ENCODE measurements around the gene RAB9B. TPM values are rescaled to one million over a fixed set of nuclear protein-coding genes. Genes with fewer than 3 reads are reported as not detected.

The RAB9B gene
- total RNA-seq, 1 donor from 2014 or later, result 1.9 TPM

DNA sequence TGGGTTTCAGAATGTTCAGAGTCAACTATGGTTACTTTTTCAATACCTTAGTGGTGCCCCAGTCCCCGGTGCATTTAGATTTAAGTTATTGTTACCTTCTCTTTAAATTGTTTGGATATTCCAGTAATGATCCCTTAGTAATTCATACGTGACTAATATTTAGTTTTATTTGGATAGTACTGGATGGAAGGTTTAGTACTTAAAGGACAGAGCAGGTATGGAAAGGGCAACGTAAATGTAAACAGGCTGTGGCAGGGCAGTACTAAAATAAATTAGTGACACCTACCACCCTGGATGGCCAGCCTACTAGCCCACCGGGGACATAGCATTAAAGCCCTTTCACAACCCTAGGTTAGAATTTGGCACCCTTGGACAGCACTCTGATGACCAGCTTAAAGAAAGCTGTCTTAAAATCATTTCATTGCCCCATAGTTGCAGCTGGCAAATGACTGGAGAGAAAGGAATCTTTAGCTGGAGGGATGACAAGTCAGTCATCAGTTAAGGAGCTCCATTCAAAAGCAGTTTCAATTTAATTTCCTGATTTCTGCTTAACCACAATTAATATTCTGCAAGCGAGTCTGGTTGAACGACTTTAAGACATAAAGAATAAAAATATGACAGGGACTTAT lies 39.0 kb downstream of the RAB9B start:
- Mint-ChIP-seq H3K27me3 (ENCODE audit: low read depth) (no peaks in the 10 kb centered on the region), H3K36me3 (no peaks in the 10 kb centered on the region), H3K27ac (no peak overlapping the region), H3K4me1 (no peaks in the 10 kb centered on the region), H3K9me3 (peaks cover 5% of the 10 kb centered on the region), H3K4me3 (no peak overlapping the region)
- TF ChIP-seq, protein P1, sequence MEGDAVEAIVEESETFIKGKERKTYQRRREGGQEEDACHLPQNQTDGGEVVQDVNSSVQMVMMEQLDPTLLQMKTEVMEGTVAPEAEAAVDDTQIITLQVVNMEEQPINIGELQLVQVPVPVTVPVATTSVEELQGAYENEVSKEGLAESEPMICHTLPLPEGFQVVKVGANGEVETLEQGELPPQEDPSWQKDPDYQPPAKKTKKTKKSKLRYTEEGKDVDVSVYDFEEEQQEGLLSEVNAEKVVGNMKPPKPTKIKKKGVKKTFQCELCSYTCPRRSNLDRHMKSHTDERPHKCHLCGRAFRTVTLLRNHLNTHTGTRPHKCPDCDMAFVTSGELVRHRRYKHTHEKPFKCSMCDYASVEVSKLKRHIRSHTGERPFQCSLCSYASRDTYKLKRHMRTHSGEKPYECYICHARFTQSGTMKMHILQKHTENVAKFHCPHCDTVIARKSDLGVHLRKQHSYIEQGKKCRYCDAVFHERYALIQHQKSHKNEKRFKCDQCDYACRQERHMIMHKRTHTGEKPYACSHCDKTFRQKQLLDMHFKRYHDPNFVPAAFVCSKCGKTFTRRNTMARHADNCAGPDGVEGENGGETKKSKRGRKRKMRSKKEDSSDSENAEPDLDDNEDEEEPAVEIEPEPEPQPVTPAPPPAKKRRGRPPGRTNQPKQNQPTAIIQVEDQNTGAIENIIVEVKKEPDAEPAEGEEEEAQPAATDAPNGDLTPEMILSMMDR (IDR thresholded peaks at IDR 0.05; ENCODE audit: unreplicated experiment), result no peak
- DNase-seq (ENCODE audit: low spot score in 2 of 2, unreplicated experiment in 2 of 2), result no peak

DNA sequence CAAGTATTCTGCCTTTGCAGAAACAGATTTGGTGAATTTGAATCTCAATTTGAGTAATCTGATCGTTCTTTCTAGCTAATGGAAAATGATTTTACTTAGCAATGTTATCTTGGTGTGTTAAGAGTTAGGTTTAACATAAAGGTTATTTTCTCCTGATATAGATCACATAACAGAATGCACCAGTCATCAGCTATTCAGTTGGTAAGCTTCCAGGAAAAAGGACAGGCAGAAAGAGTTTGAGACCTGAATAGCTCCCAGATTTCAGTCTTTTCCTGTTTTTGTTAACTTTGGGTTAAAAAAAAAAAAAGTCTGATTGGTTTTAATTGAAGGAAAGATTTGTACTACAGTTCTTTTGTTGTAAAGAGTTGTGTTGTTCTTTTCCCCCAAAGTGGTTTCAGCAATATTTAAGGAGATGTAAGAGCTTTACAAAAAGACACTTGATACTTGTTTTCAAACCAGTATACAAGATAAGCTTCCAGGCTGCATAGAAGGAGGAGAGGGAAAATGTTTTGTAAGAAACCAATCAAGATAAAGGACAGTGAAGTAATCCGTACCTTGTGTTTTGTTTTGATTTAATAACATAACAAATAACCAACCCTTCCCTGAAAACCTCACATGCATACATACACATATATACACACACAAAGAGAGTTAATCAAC lies 40.1 kb downstream of the RAB9B start:
- Mint-ChIP-seq H3K4me1 (no peaks in the 10 kb centered on the region), H3K9me3 (peaks cover 5% of the 10 kb centered on the region), H3K36me3 (no peaks in the 10 kb centered on the region), H3K4me3 (no peak overlapping the region), H3K27ac (no peak overlapping the region), H3K27me3 (ENCODE audit: low read depth) (peaks cover 3% of the 10 kb centered on the region)
- no peak for DNase-seq (ENCODE audit: low spot score in 2 of 2, unreplicated experiment in 2 of 2)
- TF ChIP-seq, protein P1 (IDR thresholded peaks at IDR 0.05; ENCODE audit: unreplicated experiment), result no peak

GRCh38 chrX:103791228-103791627 lies 40.8 kb downstream of the RAB9B start:
- Mint-ChIP-seq H3K9me3 (peaks cover 5% of the 10 kb centered on the region), H3K4me3 (no peak overlapping the region), H3K27me3 (ENCODE audit: low read depth) (peaks cover 3% of the 10 kb centered on the region), H3K27ac (no peak overlapping the region), H3K36me3 (no peaks in the 10 kb centered on the region), H3K4me1 (no peaks in the 10 kb centered on the region)
- TF ChIP-seq, protein P1 (IDR thresholded peaks at IDR 0.05; ENCODE audit: unreplicated experiment), result no peak
- DNase-seq (ENCODE audit: low spot score in 2 of 2, unreplicated experiment in 2 of 2), result no peak

- no peaks in the 10 kb centered on the region for H3K36me3 Mint-ChIP-seq
- TF ChIP-seq, protein P1 (IDR thresholded peaks at IDR 0.05; ENCODE audit: unreplicated experiment), result no peak
- peaks cover 3% of the 10 kb centered on the region for H3K27me3 Mint-ChIP-seq (ENCODE audit: low read depth)
- H3K9me3 Mint-ChIP-seq, result peaks cover 5% of the 10 kb centered on the region
- no peaks in the 10 kb centered on the region for H3K4me1 Mint-ChIP-seq
- H3K27ac Mint-ChIP-seq, result no peak overlapping the region
- DNase-seq (ENCODE audit: low spot score in 2 of 2, unreplicated experiment in 2 of 2), result no peak
- H3K4me3 Mint-ChIP-seq, result no peak overlapping the region
Observed at GRCh38 chrX:103789004-103789403, 43.1 kb downstream of the RAB9B start.

DNA sequence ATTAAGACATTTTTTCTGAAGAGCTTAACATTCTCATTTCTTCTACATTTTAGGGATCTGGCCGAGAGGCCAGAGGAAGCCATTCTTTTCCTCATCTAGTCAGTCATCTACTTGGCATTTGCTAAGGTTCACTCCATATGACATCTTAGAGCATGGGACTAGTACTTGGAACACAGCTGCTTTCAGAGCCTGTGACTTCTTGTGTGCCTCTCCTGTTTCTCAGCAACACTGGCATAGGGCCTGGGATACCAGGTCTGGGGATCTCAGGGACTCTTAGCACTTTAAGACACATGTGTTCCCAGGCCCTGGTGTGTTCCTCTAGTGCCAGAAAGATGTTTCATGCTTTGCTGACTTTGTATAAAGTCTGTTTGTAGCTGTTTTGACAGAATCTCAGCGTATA lies 48.1 kb downstream of the RAB9B start:
- H3K4me1 Mint-ChIP-seq, result no peaks in the 10 kb centered on the region
- TF ChIP-seq, protein P1 (IDR thresholded peaks at IDR 0.05; ENCODE audit: unreplicated experiment), result no peak
- no peak overlapping the region for H3K27ac Mint-ChIP-seq
- H3K27me3 Mint-ChIP-seq (ENCODE audit: low read depth), result peaks cover 3% of the 10 kb centered on the region
- no peaks in the 10 kb centered on the region for H3K36me3 Mint-ChIP-seq
- H3K9me3 Mint-ChIP-seq, result no peaks in the 10 kb centered on the region
- H3K4me3 Mint-ChIP-seq, result no peak overlapping the region
- no peak for DNase-seq (ENCODE audit: low spot score in 2 of 2, unreplicated experiment in 2 of 2)
